Panc1 (cell line): Measurements from ENCODE around the gene SOX9. TPM values are rescaled to one million over a fixed set of nuclear protein-coding genes. Genes with fewer than 3 reads are reported as not detected.
A peak's percentile ranks its signal among the peaks of the same experiment; 100 is the strongest.

Experiments used
- ATAC-seq: fragments of 200-7000 bp; cut with Tn5 transposase; 2 replicates; pipeline ENCODE4 v1.9.1; 2020; ENCODE audit warnings: mild to moderate bottlenecking, moderate library complexity
- BruUV-seq: library from RNA; stranded (reverse); fragments of 400-500 nt; replicated peaks from 2 replicates; lab custom pipeline; 2021; lab: Mats Ljungman, UMichigan
- CTCF ChIA-PET: fragments of 300-600 bp; sonication (Branson Sonifier 250); formaldehyde crosslinking; loops from one replicate; lab custom pipeline; 2022; ENCODE audit warnings: antibody characterized with exemption; lab: Charles Lee
- POLR2A ChIA-PET: fragments of 300-600 bp; sonication (Branson Sonifier 250); formaldehyde crosslinking; loops from one replicate; lab custom pipeline; 2022; ENCODE audit warnings: antibody characterized with exemption; lab: Charles Lee
- DNase-seq: peaks from one replicate; pipeline ENCODE4 v3.0.0-alpha.2; 2010; ENCODE audit warnings: low read depth, low spot score
- H3K27ac ChIP-seq: 2 replicates; pipeline ENCODE4 v1.5.1; 2011; ENCODE audit warnings: mild to moderate bottlenecking, low read length, inconsistent platforms
- H3K27me3 ChIP-seq: fragments of 200-500 bp; sonication (Bioruptor generic); 2 replicates; pipeline ENCODE4 v1.6.0; 2014; ENCODE audit warnings: low read length, inconsistent platforms; ENCODE audit not compliant: control insufficient read depth, insufficient read depth
- H3K36me3 ChIP-seq: fragments of 200-500 bp; sonication (Bioruptor generic); 2 replicates; pipeline ENCODE4 v1.5.1; 2014; ENCODE audit warnings: inconsistent platforms, mild to moderate bottlenecking, low read length, moderate library complexity; ENCODE audit not compliant: control insufficient read depth, insufficient read depth
- H3K4me1 ChIP-seq: 2 replicates; pipeline ENCODE4 v1.5.1; 2011; ENCODE audit warnings: inconsistent platforms, mild to moderate bottlenecking, low read length, moderate library complexity; ENCODE audit not compliant: control insufficient read depth, insufficient read depth
- H3K4me3 ChIP-seq, 2 experiments: 2 replicates each; pipeline ENCODE4 v1.5.1; 2011 to 2012; ENCODE audit warnings: low read depth in 2 of 2, low read length in 2 of 2, mild to moderate bottlenecking in 2 of 2, inconsistent platforms in 1 of 2, moderate library complexity in 1 of 2
- H3K9me3 ChIP-seq: fragments of 200-500 bp; sonication (Bioruptor generic); 2 replicates; pipeline ENCODE4 v1.5.1; 2014; ENCODE audit warnings: low read depth, mild to moderate bottlenecking, inconsistent platforms, low read length, moderate library complexity; ENCODE audit not compliant: control insufficient read depth, insufficient read depth
- POLR2AphosphoS5 ChIP-seq: IDR thresholded peaks from 2 replicates; pipeline ENCODE4 v1.6.1; 2012; ENCODE audit warnings: mild to moderate bottlenecking, low read depth, low read length, moderate library complexity
- SIN3A ChIP-seq: IDR thresholded peaks from 2 replicates; pipeline ENCODE4 v1.6.1; 2012; ENCODE audit warnings: low read depth, mild to moderate bottlenecking, low read length, moderate library complexity, borderline replicate concordance; ENCODE audit not compliant: insufficient read depth
- TCF7L2 ChIP-seq: IDR thresholded peaks from 2 replicates; pipeline ENCODE4 v1.6.1; 2011; ENCODE audit warnings: mild to moderate bottlenecking, low read depth, low read length, inconsistent platforms
- in situ Hi-C: cut with HindIII; loops from 2 replicates; pipeline ENCODE4 v1.10.0; 2016; ENCODE audit warnings: low sequenced_read_pairs, low pct_unique_long_range_greater_than_20kb
- intact Hi-C: fragments of 100-400 bp; cut with micrococcal nuclease; formaldehyde crosslinking; loops from one replicate; pipeline ENCODE4 v1.10.0; 2022; ENCODE audit not compliant: unreplicated experiment
- total RNA-seq: library from RNA; stranded (reverse); gene quantifications from one replicate; pipeline ENCODE4 v1.2.1, GENCODE V29; 2021; ENCODE audit not compliant: unreplicated experiment
- TF ChIP-seq, protein P1 (sequence below): fragments of 450-650 bp; IDR thresholded peaks from 2 replicates; pipeline ENCODE4 v1.5.1; 2017; ENCODE audit warnings: mild to moderate bottlenecking
- TF ChIP-seq, protein P2 (sequence below), 2 experiments: IDR thresholded peaks; 2 replicates each; pipeline ENCODE4 v1.6.1; 2011 to 2012; ENCODE audit warnings: low read depth in 2 of 2, control low read depth in 1 of 2, low read length in 1 of 2, mild to moderate bottlenecking in 1 of 2, moderate library complexity in 1 of 2; ENCODE audit not compliant: insufficient read depth in 1 of 2

The SOX9 gene
- total RNA-seq, 1 experiment from 2014 or later = 79.5 TPM

DNA sequence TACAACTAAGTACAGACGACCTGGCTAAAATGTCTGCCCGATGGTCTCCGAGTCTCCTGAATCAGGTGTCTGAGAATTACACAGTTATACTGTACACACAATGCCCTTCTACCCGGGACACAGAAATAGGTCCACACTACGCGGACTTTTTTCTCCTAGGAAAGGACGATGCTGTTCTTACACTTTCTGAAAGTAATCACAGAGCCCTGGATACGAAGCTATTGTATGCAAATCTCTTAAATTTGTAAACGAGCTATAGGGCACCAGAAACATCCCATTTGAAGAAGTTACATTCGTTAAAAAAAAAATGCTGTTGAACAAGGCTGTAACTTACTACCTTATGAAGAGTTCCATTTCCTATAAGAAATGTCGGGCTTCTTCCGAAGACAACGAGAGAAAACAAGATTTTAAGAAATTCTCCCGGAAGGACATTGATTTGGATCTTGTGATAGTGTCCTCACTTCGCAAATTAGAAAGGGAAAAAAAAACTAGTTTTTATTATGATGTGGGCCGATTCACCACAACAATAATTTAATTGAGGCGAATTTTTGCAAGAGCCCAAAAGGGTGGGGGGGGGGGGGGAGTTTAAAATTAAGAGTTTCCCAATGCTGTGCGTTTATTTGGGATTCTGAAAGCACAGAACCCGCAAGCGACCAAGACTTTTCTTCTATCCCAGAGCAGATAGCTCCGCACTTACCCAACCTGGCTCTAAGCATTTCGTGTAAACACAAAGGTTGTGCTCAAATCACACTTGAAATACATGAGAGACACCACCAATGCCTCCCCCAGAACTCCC is 1.5 kb upstream of the SOX9 start:
- BruUV-seq = no TSS peak
- intact Hi-C loops (loop anchor here (2.0 to 10.0 kb wide), 5 partner anchors 144 to 1484 kb away; no protein-coding TSS in a partner anchor), in situ Hi-C loops (no loop called here)
- Histone ChIP-seq H3K27ac (peak overlapping the region; percentile 85), H3K4me3 (peak overlapping the region; percentile 76 to 89), H3K27me3 (no peaks in the 10 kb centered on the region), H3K4me1 (peaks cover 14% of the 10 kb centered on the region), H3K9me3 (no peaks in the 10 kb centered on the region), H3K36me3 (peaks cover under 1% of the 10 kb centered on the region)
- ATAC-seq = no peak
- POLR2A ChIA-PET = interaction anchor here (0.6 to 1.6 kb wide), 7 partner anchors 7 to 446 kb away, joined by 3 to 19 read pairs (median 4); no protein-coding TSS in a partner anchor
- DNase-seq = no peak
- TF ChIP-seq, protein P1, sequence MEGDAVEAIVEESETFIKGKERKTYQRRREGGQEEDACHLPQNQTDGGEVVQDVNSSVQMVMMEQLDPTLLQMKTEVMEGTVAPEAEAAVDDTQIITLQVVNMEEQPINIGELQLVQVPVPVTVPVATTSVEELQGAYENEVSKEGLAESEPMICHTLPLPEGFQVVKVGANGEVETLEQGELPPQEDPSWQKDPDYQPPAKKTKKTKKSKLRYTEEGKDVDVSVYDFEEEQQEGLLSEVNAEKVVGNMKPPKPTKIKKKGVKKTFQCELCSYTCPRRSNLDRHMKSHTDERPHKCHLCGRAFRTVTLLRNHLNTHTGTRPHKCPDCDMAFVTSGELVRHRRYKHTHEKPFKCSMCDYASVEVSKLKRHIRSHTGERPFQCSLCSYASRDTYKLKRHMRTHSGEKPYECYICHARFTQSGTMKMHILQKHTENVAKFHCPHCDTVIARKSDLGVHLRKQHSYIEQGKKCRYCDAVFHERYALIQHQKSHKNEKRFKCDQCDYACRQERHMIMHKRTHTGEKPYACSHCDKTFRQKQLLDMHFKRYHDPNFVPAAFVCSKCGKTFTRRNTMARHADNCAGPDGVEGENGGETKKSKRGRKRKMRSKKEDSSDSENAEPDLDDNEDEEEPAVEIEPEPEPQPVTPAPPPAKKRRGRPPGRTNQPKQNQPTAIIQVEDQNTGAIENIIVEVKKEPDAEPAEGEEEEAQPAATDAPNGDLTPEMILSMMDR = no peak
- TF ChIP-seq POLR2AphosphoS5 (no peak), TCF7L2 (no peak), SIN3A (no peak)
- TF ChIP-seq, protein P2, sequence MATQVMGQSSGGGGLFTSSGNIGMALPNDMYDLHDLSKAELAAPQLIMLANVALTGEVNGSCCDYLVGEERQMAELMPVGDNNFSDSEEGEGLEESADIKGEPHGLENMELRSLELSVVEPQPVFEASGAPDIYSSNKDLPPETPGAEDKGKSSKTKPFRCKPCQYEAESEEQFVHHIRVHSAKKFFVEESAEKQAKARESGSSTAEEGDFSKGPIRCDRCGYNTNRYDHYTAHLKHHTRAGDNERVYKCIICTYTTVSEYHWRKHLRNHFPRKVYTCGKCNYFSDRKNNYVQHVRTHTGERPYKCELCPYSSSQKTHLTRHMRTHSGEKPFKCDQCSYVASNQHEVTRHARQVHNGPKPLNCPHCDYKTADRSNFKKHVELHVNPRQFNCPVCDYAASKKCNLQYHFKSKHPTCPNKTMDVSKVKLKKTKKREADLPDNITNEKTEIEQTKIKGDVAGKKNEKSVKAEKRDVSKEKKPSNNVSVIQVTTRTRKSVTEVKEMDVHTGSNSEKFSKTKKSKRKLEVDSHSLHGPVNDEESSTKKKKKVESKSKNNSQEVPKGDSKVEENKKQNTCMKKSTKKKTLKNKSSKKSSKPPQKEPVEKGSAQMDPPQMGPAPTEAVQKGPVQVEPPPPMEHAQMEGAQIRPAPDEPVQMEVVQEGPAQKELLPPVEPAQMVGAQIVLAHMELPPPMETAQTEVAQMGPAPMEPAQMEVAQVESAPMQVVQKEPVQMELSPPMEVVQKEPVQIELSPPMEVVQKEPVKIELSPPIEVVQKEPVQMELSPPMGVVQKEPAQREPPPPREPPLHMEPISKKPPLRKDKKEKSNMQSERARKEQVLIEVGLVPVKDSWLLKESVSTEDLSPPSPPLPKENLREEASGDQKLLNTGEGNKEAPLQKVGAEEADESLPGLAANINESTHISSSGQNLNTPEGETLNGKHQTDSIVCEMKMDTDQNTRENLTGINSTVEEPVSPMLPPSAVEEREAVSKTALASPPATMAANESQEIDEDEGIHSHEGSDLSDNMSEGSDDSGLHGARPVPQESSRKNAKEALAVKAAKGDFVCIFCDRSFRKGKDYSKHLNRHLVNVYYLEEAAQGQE (IDR thresholded peaks at IDR 0.05; ENCODE audit: insufficient read depth in 1 of 2, low read depth in 2 of 2, low read length in 1 of 2) = no peak
- CTCF ChIA-PET = interaction anchor here (0.6 to 1.8 kb wide), 5 partner anchors 9 to 1352 kb away, joined by 3 to 15 read pairs (median 9); no protein-coding TSS in a partner anchor

DNA sequence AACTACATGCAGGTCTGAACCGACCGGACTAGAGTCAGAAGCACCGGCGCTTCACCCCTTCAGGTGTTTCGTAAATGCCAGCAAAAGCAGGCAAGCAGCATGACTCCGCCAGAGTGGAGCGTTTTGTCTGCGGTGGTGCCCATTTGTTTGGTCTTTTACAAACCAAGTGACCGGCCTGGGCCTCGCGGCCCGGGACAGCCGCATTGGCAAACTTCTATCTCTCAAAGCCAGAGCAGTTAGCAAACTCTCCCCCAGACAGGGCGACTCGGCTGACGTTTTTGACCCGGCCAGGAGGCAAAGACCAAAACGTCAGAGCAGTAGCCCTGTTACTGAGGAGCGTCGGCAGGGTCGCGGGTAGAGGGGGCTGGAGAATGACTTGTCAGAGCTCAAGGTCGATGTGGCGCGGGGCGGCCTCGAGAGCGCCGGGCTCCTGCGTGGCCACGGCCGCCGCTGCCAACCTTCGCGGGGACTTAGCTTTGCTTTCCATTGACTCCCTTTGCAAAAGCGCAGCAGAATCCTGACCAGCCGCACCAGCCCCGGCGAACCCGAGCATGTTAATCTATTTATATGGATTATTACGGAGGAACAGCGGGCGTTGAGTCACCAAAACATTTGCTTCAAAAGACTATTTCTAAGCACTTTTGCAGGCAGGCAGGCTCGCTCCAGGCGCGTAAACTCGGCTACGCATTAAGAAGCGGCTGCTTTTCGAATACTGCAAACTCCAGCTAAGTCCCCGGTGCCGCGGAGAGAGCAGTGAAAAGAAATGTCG is 763 bp upstream of the SOX9 start:
- intact Hi-C loops = loop anchor here (2.0 to 10.0 kb wide), 10 partner anchors 145 to 1485 kb away; no protein-coding TSS in a partner anchor
- Histone ChIP-seq H3K27ac (peak overlapping the region; percentile 85), H3K4me1 (peaks cover 22% of the 10 kb centered on the region), H3K27me3 (no peaks in the 10 kb centered on the region), H3K36me3 (peaks cover 8% of the 10 kb centered on the region), H3K9me3 (no peaks in the 10 kb centered on the region), H3K4me3 (peak overlapping the region; percentile 76 to 89)
- in situ Hi-C loops = no loop called here
- BruUV-seq = no TSS peak
- ATAC-seq (peak; percentile 36), DNase-seq (no peak)
- TF ChIP-seq, protein P2 (IDR thresholded peaks at IDR 0.05; ENCODE audit: insufficient read depth in 1 of 2, low read depth in 2 of 2, low read length in 1 of 2) = no peak
- TF ChIP-seq TCF7L2 = 0 out of 2 replicates have a peak, but pooled peaks have one; percentile 14
- no peak for TF ChIP-seq POLR2AphosphoS5
- 0 out of 2 replicates have a peak, but pooled peaks have one; percentile 61 for TF ChIP-seq SIN3A
- ChIA-PET POLR2A (interaction anchor here (0.5 to 1.6 kb wide), 10 partner anchors 8 to 649 kb away, joined by 3 to 19 read pairs (median 4); no protein-coding TSS in a partner anchor), CTCF (interaction anchor here (0.6 to 1.8 kb wide), 5 partner anchors 8 to 1353 kb away, joined by 3 to 15 read pairs (median 4); no protein-coding TSS in a partner anchor)
